GM12878 (cell line): ENCODE results near the gene NKX2-3. TPM values are rescaled to one million over a fixed set of nuclear protein-coding genes. Genes with fewer than 3 reads are reported as not detected.

Experiments used
- ATAC-seq: fragments of 200-7000 bp; cut with Tn5 transposase; 3 replicates; pipeline ENCODE4 v1.9.1; 2020; ENCODE audit warnings: mild to moderate bottlenecking, moderate library complexity
- BruUV-seq: library from RNA; stranded (reverse); fragments of 400-500 nt; replicated peaks from 2 replicates; lab custom pipeline; 2021; lab: Mats Ljungman, UMichigan
- CTCF ChIA-PET: fragments of 300-600 bp; sonication (Branson Sonifier 250); formaldehyde crosslinking; extraction: SDS; loops from one replicate; lab custom pipeline; 2021; ENCODE audit warnings: inconsistent platforms; lab: Yijun Ruan, JAX
- POLR2A ChIA-PET: fragments of 350-600 bp; formaldehyde crosslinking; extraction: SDS; loops from one replicate; lab custom pipeline; 2021; ENCODE audit warnings: inconsistent platforms; lab: Charles Lee
- RAD21 ChIA-PET: fragments of 300-600 bp; sonication (Branson Sonifier 250); formaldehyde crosslinking; loops from one replicate; lab custom pipeline; 2023; ENCODE audit warnings: antibody characterized with exemption; ENCODE audit not compliant: unreplicated experiment; lab: Charles Lee
- SMC1A ChIA-PET: fragments of 300-600 bp; sonication (Branson Sonifier 250); formaldehyde crosslinking; loops from one replicate; lab custom pipeline; 2023; ENCODE audit not compliant: unreplicated experiment, uncharacterized antibody; lab: Charles Lee
- DNase-seq: peaks from one replicate; pipeline ENCODE4 v3.0.0-alpha.2; 2011; ENCODE audit warnings: low read depth, low spot score
- FAIRE-seq: peaks from 3 replicates; lab custom pipeline; 2011; peaks lifted over from hg19 to GRCh38; lab: Jason Lieb, UNC
- H2AFZ ChIP-seq: 2 replicates; pipeline ENCODE4 v1.6.0; 2011; ENCODE audit warnings: low read depth, low read length, control low read depth; ENCODE audit not compliant: control insufficient read depth
- H3K27ac ChIP-seq: 2 replicates; pipeline ENCODE4 v1.5.1; 2011; ENCODE audit warnings: control low read depth; ENCODE audit not compliant: control insufficient read depth, insufficient read depth
- H3K27me3 ChIP-seq, 2 experiments: replicated peaks in 1 of 2; 2 replicates each; pipeline versions ENCODE4 v1.6.0 to v1.6.1; 2011; ENCODE audit warnings: low read length in 1 of 2; ENCODE audit not compliant: control insufficient read depth in 2 of 2, insufficient read depth in 2 of 2
- H3K36me3 ChIP-seq, 2 experiments: 2 replicates each; pipeline ENCODE4 v1.5.1; 2011; ENCODE audit warnings: low read length in 1 of 2; ENCODE audit not compliant: control insufficient read depth in 2 of 2, insufficient read depth in 2 of 2
- H3K4me1 ChIP-seq: 2 replicates; pipeline ENCODE4 v1.6.1; 2011; ENCODE audit warnings: mild to moderate bottlenecking, low read length, moderate library complexity, mixed read lengths; ENCODE audit not compliant: control insufficient read depth, insufficient read depth
- H3K4me2 ChIP-seq: 2 replicates; pipeline ENCODE4 v1.6.0; 2011; ENCODE audit warnings: control low read depth; ENCODE audit not compliant: control insufficient read depth, insufficient read depth
- H3K4me3 ChIP-seq: fragments of 200-600 bp; sonication (generic); 2 replicates; pipeline ENCODE4 v1.5.1; 2016
- H3K79me2 ChIP-seq: 2 replicates; pipeline ENCODE4 v1.6.0; 2011; ENCODE audit warnings: low read length; ENCODE audit not compliant: control insufficient read depth, insufficient read depth
- H3K9ac ChIP-seq: 2 replicates; pipeline ENCODE4 v1.8.0; 2011; ENCODE audit warnings: low read length, control low read depth, mixed read lengths; ENCODE audit not compliant: control insufficient read depth, insufficient read depth
- H3K9me3 ChIP-seq: replicated peaks from 3 replicates; pipeline ENCODE4 v1.5.1; 2011; ENCODE audit warnings: mild to moderate bottlenecking, low read length; ENCODE audit not compliant: control insufficient read depth, insufficient read depth
- H4K20me1 ChIP-seq: 2 replicates; pipeline ENCODE4 v1.6.0; 2011; ENCODE audit not compliant: control insufficient read depth, insufficient read depth
- POLR2AphosphoS2 ChIP-seq: IDR thresholded peaks from 2 replicates; pipeline ENCODE4 v1.6.1; 2011; ENCODE audit warnings: low read depth, mild to moderate bottlenecking, low read length, improper control_type of control experiment, moderate library complexity
- RBBP5 ChIP-seq: fragments of 200-600 bp; sonication (generic); conservative IDR thresholded peaks from 2 replicates; pipeline ENCODE4 v1.6.1; 2016
- YBX1 ChIP-seq: fragments of 450-650 bp; IDR thresholded peaks from 2 replicates; pipeline ENCODE4 v1.6.1; 2016; ENCODE audit warnings: antibody characterized with exemption
- WGBS: methylation state at CpG from one replicate; pipeline ENCODE4 v1.1.6; 2016; ENCODE audit warnings: low lambda C conversion rate; ENCODE audit not compliant: insufficient replicate concordance, insufficient coverage; ENCODE audit errors: missing lambda C conversion rate; 5-methylcytosine and 5-hydroxymethylcytosine counted together
- in situ Hi-C: fragments of 300-500 bp; cut with MboI; formaldehyde crosslinking; loops from 9 replicates; pipeline ENCODE4 v1.14.3; 2018; ENCODE audit warnings: mixed read lengths
- intact Hi-C: fragments of 100-400 bp; cut with micrococcal nuclease; formaldehyde crosslinking; loops from one replicate; pipeline ENCODE4 v1.14.2; 2022; ENCODE audit not compliant: unreplicated experiment
- polyA plus RNA-seq, 11 experiments: library from polyadenylated mRNA; depleted of rRNA in 4 of 11; unstranded in 6 of 11; stranded (reverse) in 5 of 11; fragments of >200 nt; fragmentation: Nextera tagmentation in 4 of 11; fragmentation: Illumina TruSeq in 1 of 11; extraction: Ambion mirVana in 4 of 11; extraction: Trizol in 1 of 11; gene quantifications; 1 replicate in 1 of 11; 2 replicates in 10 of 11; pipeline versions ENCODE4 v1.2.1 to v1.2.3, GENCODE V29; 2011 to 2016; ENCODE audit warnings: inconsistent platforms in 2 of 11, missing spikeins in 2 of 11, low read depth in 1 of 11
- total RNA-seq, 4 experiments: library from RNA; depleted of rRNA in 3 of 4; stranded (reverse); fragments of >200 nt in 3 of 4; fragmentation: Illumina TruSeq in 1 of 4; extraction: Trizol in 1 of 4; gene quantifications; 2 replicates each; pipeline versions ENCODE4 v1.2.1 to v1.2.3, GENCODE V29; 2013 to 2021

NKX2-3 gene
- total and polyA plus RNA-seq, 10 of the 15 experiments (the other 5 are each of a cell fraction or from before 2014, with no cell fraction given) = not detected

DNA sequence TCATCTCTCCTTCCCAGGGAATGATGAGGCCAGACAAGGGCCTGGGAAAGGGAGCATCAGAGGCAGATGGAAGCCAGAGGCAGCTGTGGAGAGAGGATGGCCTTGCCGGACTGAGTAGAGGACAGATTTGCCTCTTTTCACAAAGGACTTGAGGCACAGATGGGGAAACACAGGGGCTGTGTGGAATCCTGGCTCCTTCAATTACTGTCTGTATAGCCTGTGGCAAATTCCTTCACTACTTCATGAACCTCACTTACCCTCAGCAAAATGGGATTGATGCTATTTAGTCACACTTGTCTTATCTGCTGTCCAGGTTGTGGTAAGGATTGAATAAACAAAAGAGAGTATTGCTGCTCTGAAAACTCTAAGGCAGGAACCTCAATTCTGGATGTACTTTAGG, 47.2 kb downstream of the NKX2-3 start:
- intact Hi-C loops = no loop called here
- TF ChIP-seq YBX1 (no peak), POLR2AphosphoS2 (no peak)
- in situ Hi-C loops = no loop called here
- no peaks in the 10 kb centered on the region for H4K20me1 ChIP-seq
- FAIRE-seq (no peak), ATAC-seq (no peak), DNase-seq (no peak)
- ChIA-PET SMC1A (no interaction called here), RAD21 (no interaction called here), POLR2A (interaction anchor here (0.6 kb wide), 1 partner anchor 150 kb away, joined by 5 read pairs; no protein-coding TSS in a partner anchor), CTCF (interaction anchor here (0.5 to 2.2 kb wide), 5 partner anchors 15 to 529 kb away, joined by 3 to 9 read pairs (median 4); no protein-coding TSS in a partner anchor)
- no peak overlapping the region for H3K27ac ChIP-seq
- H3K27me3 ChIP-seq = no peaks in the 10 kb centered on the region; a peak in 1 of 4 replicates
- no peak overlapping the region for H3K4me3 ChIP-seq
- no peaks in the 10 kb centered on the region for H3K9me3 ChIP-seq
- H3K79me2 ChIP-seq = no peaks in the 10 kb centered on the region
- H3K36me3 ChIP-seq = no peaks in the 10 kb centered on the region
- no peak overlapping the region for H2AFZ ChIP-seq
- H3K4me2 ChIP-seq = no peak overlapping the region
- no TSS peak for BruUV-seq
- no peaks in the 10 kb centered on the region for H3K4me1 ChIP-seq
- H3K9ac ChIP-seq = no peak overlapping the region
- 83% methylated on average over 1 of the region's 1 CpG for WGBS

DNA sequence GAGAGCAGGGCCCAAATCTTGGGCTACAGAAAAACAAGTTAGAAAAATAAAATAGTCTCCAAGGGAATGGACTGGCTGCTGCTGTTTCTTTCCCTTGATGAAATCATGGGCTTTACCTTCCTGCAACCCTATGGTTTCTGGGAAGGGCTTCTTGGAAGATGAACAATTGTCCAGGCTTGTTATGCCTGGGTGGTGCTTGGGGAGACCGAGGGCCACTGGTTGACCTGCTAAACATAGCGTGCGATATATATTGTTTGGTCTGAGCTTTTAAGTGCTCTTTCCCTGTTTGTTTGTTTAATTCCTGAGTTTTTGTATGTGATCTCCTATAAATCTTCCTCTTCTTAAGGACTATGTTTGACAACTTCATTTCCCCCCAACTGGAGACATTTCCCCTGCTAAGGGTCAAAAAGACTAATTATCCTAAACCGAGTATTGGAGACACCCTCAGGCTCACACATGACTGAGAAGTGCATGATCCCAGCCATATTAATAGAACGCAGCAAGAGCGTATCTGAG, 49.6 kb downstream of the NKX2-3 start:
- ATAC-seq (no peak), FAIRE-seq (no peak), DNase-seq (no peak)
- no peaks in the 10 kb centered on the region for H3K9me3 ChIP-seq
- BruUV-seq = no TSS peak
- H3K27me3 ChIP-seq = no peaks in the 10 kb centered on the region; a peak in 1 of 4 replicates
- in situ Hi-C loops (no loop called here), intact Hi-C loops (no loop called here)
- RAD21 ChIA-PET = no interaction called here
- WGBS = 66% methylated on average over 6 of the region's 6 CpGs
- no peaks in the 10 kb centered on the region for H3K36me3 ChIP-seq
- no peaks in the 10 kb centered on the region for H3K79me2 ChIP-seq
- no peak for TF ChIP-seq RBBP5
- H4K20me1 ChIP-seq = no peaks in the 10 kb centered on the region
- H2AFZ ChIP-seq = no peak overlapping the region
- H3K27ac ChIP-seq = no peak overlapping the region
- SMC1A ChIA-PET = no interaction called here
- CTCF ChIA-PET = interaction anchor here (1.1 kb wide), 1 partner anchor 30 kb away, joined by 3 read pairs; no protein-coding TSS in a partner anchor
- POLR2A ChIA-PET = no interaction called here
- no peaks in the 10 kb centered on the region for H3K4me1 ChIP-seq
- no peak overlapping the region for H3K4me2 ChIP-seq
- H3K4me3 ChIP-seq = no peak overlapping the region
- no peak overlapping the region for H3K9ac ChIP-seq
